Glutamatergic neuron (in vitro differentiated cells): Measurements from ENCODE around the gene BCL11A. TPM values are rescaled to one million over a fixed set of nuclear protein-coding genes. Genes with fewer than 3 reads are reported as not detected.

Source experiments
- DNase-seq: peaks from one replicate; pipeline ENCODE4 v3.0.0; 2022
- H3K27ac Mint-ChIP-seq: one replicate; pipeline ENCODE4 v1.8.0; 2020; ENCODE audit warnings: mild to moderate bottlenecking, mixed read lengths, inconsistent platforms; ENCODE audit not compliant: unreplicated experiment
- H3K27me3 Mint-ChIP-seq: one replicate; pipeline ENCODE4 v1.8.0; 2020; ENCODE audit warnings: mild to moderate bottlenecking, moderate library complexity, mixed read lengths, inconsistent platforms; ENCODE audit not compliant: unreplicated experiment
- H3K36me3 Mint-ChIP-seq: one replicate; pipeline ENCODE4 v1.8.0; 2020; ENCODE audit warnings: mild to moderate bottlenecking, mixed read lengths, inconsistent platforms; ENCODE audit not compliant: unreplicated experiment
- H3K4me1 Mint-ChIP-seq: one replicate; pipeline ENCODE4 v1.8.0; 2020; ENCODE audit warnings: mild to moderate bottlenecking, low read depth, mixed read lengths, inconsistent platforms; ENCODE audit not compliant: unreplicated experiment
- H3K4me3 Mint-ChIP-seq: one replicate; pipeline ENCODE4 v1.8.0; 2020; ENCODE audit warnings: mild to moderate bottlenecking, mixed read lengths, inconsistent platforms; ENCODE audit not compliant: unreplicated experiment
- H3K9me3 Mint-ChIP-seq: one replicate; pipeline ENCODE4 v1.8.0; 2020; ENCODE audit warnings: mild to moderate bottlenecking, moderate library complexity, mixed read lengths, inconsistent platforms; ENCODE audit not compliant: unreplicated experiment
- total RNA-seq: library from RNA; stranded (reverse); fragmentation: NEBNext Ultra II Directional; extraction: Animal tissue kit (Norgen Biotek cat#: 25700); gene quantifications from one replicate; pipeline ENCODE4 v1.2.1, GENCODE V29; 2021; ENCODE audit not compliant: unreplicated experiment
- TF ChIP-seq, protein P1 (sequence below): fragments of 200-600 bp; sonication (generic); IDR thresholded peaks from one replicate; pipeline ENCODE4 v1.5.0; 2021; ENCODE audit not compliant: partially characterized antibody, unreplicated experiment

BCL11A gene
- total RNA-seq, 1 donor from 2014 or later, result 29.1 TPM

DNA sequence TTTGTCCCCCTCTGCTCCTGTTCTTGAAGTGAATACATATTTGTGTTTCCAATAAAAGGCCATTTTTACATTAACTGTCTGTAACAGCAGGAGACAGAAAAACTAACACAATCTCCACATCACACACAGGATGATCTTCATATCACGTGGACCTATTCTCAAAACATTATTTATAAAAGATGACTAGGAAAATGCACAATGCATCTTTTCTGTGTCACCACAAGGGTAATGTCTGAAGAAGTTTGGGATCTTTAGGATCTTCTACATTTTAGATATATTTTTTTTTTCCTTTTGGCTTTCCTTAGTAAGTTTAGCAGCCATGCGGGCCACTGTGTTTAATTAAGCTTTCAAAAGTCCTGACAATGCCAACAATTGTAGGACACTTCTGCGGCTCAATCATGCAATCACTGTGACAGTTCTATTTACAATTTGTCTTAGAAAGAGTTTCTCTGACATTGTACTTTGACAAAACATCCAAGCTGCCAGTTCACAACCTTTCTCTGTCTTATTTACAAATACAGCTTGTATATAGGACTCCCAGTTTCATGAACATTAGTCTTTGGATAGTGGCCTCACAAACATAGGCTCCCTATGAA is 12.3 kb downstream of the BCL11A start:
- Mint-ChIP-seq H3K27ac (no peak overlapping the region), H3K4me1 (peaks cover 10% of the 10 kb centered on the region), H3K9me3 (peaks cover 2% of the 10 kb centered on the region)

DNA sequence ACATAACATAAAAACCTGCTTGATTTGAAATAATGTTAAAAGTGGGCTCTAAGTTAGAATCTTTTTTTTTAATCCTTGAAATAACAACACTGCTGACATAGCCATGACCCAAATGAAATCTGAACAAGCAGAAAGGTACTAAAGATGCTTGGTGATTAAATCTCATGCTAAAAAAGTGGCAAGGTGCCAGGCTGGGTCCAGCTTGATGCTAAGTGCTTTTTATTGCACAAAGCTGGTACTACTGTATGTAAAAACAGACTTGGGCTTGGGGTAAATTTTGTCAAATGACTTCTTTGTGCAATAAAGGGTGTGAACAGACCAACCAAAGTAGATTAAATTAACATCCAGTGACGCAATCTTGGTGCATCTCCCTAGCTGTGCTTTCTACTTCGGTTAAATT is 13.4 kb downstream of the BCL11A start:
- H3K4me3 Mint-ChIP-seq, result no peak overlapping the region

More for the DNA sequence above, 12.3 kb downstream of the BCL11A start:
- no peaks in the 10 kb centered on the region for H3K36me3 Mint-ChIP-seq
- TF ChIP-seq, protein P1, sequence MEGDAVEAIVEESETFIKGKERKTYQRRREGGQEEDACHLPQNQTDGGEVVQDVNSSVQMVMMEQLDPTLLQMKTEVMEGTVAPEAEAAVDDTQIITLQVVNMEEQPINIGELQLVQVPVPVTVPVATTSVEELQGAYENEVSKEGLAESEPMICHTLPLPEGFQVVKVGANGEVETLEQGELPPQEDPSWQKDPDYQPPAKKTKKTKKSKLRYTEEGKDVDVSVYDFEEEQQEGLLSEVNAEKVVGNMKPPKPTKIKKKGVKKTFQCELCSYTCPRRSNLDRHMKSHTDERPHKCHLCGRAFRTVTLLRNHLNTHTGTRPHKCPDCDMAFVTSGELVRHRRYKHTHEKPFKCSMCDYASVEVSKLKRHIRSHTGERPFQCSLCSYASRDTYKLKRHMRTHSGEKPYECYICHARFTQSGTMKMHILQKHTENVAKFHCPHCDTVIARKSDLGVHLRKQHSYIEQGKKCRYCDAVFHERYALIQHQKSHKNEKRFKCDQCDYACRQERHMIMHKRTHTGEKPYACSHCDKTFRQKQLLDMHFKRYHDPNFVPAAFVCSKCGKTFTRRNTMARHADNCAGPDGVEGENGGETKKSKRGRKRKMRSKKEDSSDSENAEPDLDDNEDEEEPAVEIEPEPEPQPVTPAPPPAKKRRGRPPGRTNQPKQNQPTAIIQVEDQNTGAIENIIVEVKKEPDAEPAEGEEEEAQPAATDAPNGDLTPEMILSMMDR, result no peak
- no peak for DNase-seq
- no peak overlapping the region for H3K4me3 Mint-ChIP-seq
- H3K27me3 Mint-ChIP-seq, result no peaks in the 10 kb centered on the region

DNA sequence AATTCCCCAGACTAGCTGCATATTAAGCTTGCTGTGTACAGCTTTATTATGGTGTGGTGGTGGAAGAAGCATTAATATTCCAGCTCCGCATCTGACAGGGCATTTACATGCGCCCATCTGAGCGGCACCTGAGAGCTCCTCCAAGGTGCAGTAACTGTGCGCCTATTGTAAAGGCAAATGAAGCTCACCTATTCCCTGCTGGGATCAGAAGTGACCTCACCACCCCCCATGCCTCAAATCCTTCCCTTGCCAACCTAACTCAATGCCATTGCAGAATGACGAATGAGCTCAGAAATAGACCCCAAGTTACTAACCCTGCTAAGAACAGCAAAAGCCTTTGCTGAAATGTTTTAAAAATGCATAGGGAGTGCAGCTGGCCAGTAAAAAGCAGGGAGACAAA is 14.3 kb downstream of the BCL11A start:
- Mint-ChIP-seq H3K36me3 (no peaks in the 10 kb centered on the region), H3K4me1 (peaks cover 22% of the 10 kb centered on the region), H3K9me3 (no peaks in the 10 kb centered on the region), H3K27me3 (no peaks in the 10 kb centered on the region), H3K4me3 (no peak overlapping the region), H3K27ac (no peak overlapping the region)
- TF ChIP-seq, protein P1, result no peak
- no peak for DNase-seq

More for the DNA sequence above, 13.4 kb downstream of the BCL11A start:
- Mint-ChIP-seq H3K27me3 (no peaks in the 10 kb centered on the region), H3K4me1 (peaks cover 17% of the 10 kb centered on the region), H3K9me3 (no peaks in the 10 kb centered on the region), H3K27ac (no peak overlapping the region), H3K36me3 (no peaks in the 10 kb centered on the region)
- DNase-seq, result no peak
- TF ChIP-seq, protein P1, result no peak

DNA sequence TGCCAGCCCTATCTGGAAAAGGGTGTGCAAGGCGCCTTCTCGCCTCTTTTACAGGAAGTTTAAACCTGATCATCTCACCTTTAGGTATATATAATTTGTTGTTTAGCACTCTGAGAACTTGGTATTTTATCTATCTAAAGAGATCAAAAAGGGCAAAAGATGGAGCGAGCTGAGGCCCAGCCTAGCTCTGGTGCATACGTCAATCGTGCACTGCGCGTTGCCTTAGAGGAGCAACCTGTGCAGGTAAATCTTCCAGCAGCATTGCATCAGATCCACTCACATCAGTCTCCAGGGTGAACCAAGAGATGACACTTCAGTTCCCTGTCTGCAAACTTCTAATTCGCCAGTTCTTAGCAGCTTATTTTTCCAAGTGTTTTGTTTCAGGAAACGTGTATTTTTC is 15.4 kb downstream of the BCL11A start:
- DNase-seq, result no peak
- H3K4me1 Mint-ChIP-seq, result peaks cover 32% of the 10 kb centered on the region
- H3K36me3 Mint-ChIP-seq, result no peaks in the 10 kb centered on the region
- H3K4me3 Mint-ChIP-seq, result no peak overlapping the region
- H3K27ac Mint-ChIP-seq, result no peak overlapping the region
- H3K9me3 Mint-ChIP-seq, result no peaks in the 10 kb centered on the region
- H3K27me3 Mint-ChIP-seq, result no peaks in the 10 kb centered on the region
- TF ChIP-seq, protein P1, result no peak

DNA sequence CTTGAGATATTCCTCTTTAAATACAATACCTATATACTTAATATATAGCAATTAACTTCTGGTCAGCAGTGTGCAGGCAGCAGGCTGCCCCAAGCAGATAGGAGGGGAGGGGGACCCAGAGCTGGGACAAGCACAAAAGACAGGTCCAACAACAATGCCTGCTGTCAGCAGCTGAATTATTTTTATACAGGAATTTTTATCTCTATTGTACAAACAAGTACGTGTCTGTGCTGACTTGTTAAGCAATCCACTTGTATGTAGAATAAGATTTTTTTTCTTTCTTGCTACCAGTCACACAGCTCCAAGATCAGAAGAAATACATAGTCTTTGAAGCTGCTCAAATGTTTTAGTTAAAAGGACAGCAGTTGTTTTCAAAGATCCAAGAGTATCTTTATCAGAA is 16.7 kb downstream of the BCL11A start:
- H3K27me3 Mint-ChIP-seq, result no peaks in the 10 kb centered on the region
- H3K4me1 Mint-ChIP-seq, result peaks cover 45% of the 10 kb centered on the region
- no peaks in the 10 kb centered on the region for H3K36me3 Mint-ChIP-seq
- no peak for DNase-seq
- H3K27ac Mint-ChIP-seq, result no peak overlapping the region
- TF ChIP-seq, protein P1, result no peak
- H3K4me3 Mint-ChIP-seq, result no peak overlapping the region
- H3K9me3 Mint-ChIP-seq, result peaks cover 4% of the 10 kb centered on the region
